ENCODE measurements around the gene ACSS2.

DNA sequence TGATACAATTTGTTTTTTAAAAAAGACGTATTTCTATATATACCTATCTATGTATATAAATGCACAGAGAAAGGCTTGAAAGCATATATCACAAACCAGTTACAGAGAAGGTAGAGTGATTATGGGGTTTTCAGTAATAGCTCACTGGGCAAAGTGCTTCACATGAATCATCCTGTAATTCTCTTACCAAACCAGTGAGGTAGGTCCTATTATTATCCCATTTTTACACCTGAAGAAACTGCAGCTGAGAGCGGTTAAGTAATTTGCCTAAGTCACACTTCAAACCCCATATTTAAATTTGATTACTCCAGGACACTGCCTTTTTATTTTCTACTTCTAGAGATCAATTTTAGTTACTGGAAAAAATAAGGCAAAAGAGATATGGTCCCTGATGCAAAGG lies 74.8 kb downstream of the ACSS2 start:
- TF ChIP-seq POLR2A (IDR thresholded peaks at IDR 0.05; ENCODE audit: low read depth, low read length) (no peak), POLR2AphosphoS5 (IDR thresholded peaks at IDR 0.05; ENCODE audit: low read depth, low read length) (no peak), TAF1 (IDR thresholded peaks at IDR 0.05; ENCODE audit: borderline replicate concordance, low read depth, low read length) (no peak)

All from GM12892 (cell line).